Measurements from ENCODE around the gene CKAP2L. TPM values are rescaled to one million over a fixed set of nuclear protein-coding genes. Genes with fewer than 3 reads are reported as not detected.
"Not testable (repeated sequence)": the region's sequence is repeated elsewhere in the genome, so short reads cannot be mapped to it uniquely, and the experiment has no call there.

CKAP2L gene
- total RNA-seq, 1 experiment from 2014 or later: 42.5 TPM

DNA sequence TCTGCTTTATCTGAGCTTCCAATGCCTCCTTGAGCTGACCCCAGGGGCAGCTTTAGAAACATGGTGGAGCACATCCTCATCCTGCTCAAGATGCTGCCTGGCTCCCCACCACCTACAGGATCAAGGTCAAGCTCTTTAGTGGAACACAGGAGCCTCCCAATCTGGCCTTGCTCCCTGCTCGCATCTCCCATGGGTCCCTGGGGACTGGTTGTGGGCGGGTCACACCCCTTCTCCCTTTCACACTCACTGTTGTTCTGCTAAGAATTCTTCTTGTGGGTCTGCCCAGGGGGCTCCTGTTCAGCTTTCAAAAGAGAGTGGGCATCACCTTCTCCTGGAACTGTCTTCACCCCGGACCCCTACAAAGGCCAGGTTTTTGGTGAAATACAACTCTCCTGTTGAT, 51.9 kb downstream of the CKAP2L start:
- peaks cover 25% of the 10 kb centered on the region for H3K4me1 Mint-ChIP-seq (ENCODE audit: low read depth, unreplicated experiment)
- H3K4me3 Mint-ChIP-seq (ENCODE audit: low read depth, unreplicated experiment): no peak overlapping the region
- H3K27ac Mint-ChIP-seq (ENCODE audit: unreplicated experiment): no peak overlapping the region
- TF ChIP-seq, protein P1, sequence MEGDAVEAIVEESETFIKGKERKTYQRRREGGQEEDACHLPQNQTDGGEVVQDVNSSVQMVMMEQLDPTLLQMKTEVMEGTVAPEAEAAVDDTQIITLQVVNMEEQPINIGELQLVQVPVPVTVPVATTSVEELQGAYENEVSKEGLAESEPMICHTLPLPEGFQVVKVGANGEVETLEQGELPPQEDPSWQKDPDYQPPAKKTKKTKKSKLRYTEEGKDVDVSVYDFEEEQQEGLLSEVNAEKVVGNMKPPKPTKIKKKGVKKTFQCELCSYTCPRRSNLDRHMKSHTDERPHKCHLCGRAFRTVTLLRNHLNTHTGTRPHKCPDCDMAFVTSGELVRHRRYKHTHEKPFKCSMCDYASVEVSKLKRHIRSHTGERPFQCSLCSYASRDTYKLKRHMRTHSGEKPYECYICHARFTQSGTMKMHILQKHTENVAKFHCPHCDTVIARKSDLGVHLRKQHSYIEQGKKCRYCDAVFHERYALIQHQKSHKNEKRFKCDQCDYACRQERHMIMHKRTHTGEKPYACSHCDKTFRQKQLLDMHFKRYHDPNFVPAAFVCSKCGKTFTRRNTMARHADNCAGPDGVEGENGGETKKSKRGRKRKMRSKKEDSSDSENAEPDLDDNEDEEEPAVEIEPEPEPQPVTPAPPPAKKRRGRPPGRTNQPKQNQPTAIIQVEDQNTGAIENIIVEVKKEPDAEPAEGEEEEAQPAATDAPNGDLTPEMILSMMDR (IDR thresholded peaks at IDR 0.05; ENCODE audit: unreplicated experiment): no peak
- CTCF ChIA-PET: no interaction called here
- H3K27me3 Mint-ChIP-seq (ENCODE audit: unreplicated experiment): no peaks in the 10 kb centered on the region
- DNase-seq: no peak
- H3K36me3 Mint-ChIP-seq (ENCODE audit: insufficient read depth, unreplicated experiment): no peaks in the 10 kb centered on the region
- intact Hi-C loops (cut with micrococcal nuclease; ENCODE audit: unreplicated experiment): no loop called here
- H3K9me3 Mint-ChIP-seq (ENCODE audit: low read depth, unreplicated experiment): no peaks in the 10 kb centered on the region
- no TSS peak for BruUV-seq (replicated peaks)

DNA sequence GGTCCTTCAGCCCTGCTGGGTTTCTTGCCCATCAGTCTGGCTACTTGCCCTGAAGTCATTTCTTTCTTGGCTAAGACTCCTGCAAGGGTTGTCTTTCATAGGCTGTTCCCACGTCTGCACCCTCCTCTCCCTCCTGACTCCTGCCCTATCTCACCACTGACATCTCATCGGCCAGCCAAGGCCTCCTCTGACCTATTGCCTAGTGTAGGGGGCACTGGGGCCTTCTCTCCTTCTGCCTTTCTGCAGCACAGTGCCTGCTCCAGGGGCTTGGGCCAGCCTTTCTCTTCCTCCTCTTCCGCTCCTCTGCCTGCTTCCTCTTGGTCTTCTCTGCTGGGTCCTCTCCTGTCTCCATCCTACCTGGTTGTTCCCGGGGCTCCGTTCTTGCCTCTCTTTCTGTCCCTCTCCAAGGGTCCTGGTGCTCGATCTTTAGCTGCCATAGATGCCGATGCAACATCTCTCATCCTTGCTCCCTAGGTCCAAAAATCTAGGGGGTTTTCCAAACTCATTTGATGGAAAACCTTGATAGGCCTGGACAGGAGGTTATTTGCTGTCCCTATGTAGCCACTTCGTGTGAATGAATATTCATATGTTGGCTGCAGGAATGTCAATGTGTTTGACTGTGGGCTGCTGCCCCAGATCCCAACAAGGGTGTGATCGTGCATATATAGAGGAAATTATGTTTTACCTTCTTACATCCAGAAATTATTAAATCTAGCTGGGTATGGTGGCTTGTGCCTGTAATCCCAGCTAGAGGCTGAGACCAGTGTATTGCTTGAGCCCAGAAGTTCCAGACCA, 53.3 kb downstream of the CKAP2L start:
- intact Hi-C loops (cut with micrococcal nuclease; ENCODE audit: unreplicated experiment): no loop called here
- no peaks in the 10 kb centered on the region for H3K9me3 Mint-ChIP-seq (ENCODE audit: low read depth, unreplicated experiment)
- BruUV-seq (replicated peaks): no TSS peak
- no peak for DNase-seq
- no peaks in the 10 kb centered on the region for H3K36me3 Mint-ChIP-seq (ENCODE audit: insufficient read depth, unreplicated experiment)
- no peak overlapping the region for H3K4me3 Mint-ChIP-seq (ENCODE audit: low read depth, unreplicated experiment)
- no peaks in the 10 kb centered on the region for H3K27me3 Mint-ChIP-seq (ENCODE audit: unreplicated experiment)
- H3K27ac Mint-ChIP-seq (ENCODE audit: unreplicated experiment): peak overlapping the region; percentile 1
- peaks cover 31% of the 10 kb centered on the region for H3K4me1 Mint-ChIP-seq (ENCODE audit: low read depth, unreplicated experiment)
- TF ChIP-seq, protein P1 (IDR thresholded peaks at IDR 0.05; ENCODE audit: unreplicated experiment): no peak
- CTCF ChIA-PET: no interaction called here

DNA sequence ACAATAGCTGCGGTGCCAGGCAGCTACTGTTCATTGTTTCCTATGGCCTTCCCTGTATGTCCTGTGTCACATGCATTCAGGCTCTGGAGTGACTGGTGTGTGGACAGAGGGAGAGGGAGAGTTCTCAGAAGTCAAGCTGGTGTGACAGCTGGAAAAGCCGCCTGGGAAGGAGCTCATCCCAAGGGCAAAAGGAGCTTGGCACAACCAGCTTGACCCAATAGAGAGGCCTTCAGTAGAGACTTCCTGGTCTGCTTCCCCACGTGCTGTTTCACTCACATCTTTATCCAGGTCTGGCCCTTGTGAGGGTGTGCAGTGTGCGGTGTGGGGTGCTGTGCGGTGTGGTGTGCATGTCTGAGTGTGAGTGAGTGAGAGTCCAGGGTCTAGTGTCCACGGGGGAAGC, 54.7 kb downstream of the CKAP2L start:
- intact Hi-C loops (cut with micrococcal nuclease; ENCODE audit: unreplicated experiment): no loop called here

DNA sequence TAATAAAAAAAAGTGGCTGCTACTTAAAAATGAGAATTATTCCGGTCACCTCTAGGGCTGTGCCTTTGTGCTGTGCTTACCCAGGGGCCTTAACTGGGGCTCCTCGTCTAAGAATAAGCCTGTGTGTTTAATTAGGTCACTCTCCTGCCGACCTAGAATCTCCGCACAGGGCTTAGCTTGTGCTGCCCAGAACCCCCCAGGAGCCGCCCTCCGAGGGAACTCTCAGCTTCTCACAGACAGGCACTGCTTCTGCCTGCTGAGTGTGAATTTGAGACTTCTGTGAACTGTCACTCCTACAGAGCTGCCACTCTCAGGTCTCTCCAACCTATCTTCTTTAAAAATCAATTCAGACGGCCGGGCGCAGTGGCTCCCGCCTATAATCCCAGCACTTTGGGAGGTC, 55.4 kb downstream of the CKAP2L start:
- Mint-ChIP-seq H3K4me1 (ENCODE audit: low read depth, unreplicated experiment) (peaks cover 25% of the 10 kb centered on the region), H3K9me3 (ENCODE audit: low read depth, unreplicated experiment) (no peaks in the 10 kb centered on the region), H3K27me3 (ENCODE audit: unreplicated experiment) (no peaks in the 10 kb centered on the region), H3K27ac (ENCODE audit: unreplicated experiment) (no peak overlapping the region), H3K4me3 (ENCODE audit: low read depth, unreplicated experiment) (no peak overlapping the region), H3K36me3 (ENCODE audit: insufficient read depth, unreplicated experiment) (no peaks in the 10 kb centered on the region)
- no peak for DNase-seq
- intact Hi-C loops (cut with micrococcal nuclease; ENCODE audit: unreplicated experiment): no loop called here
- BruUV-seq (replicated peaks): no TSS peak
- CTCF ChIA-PET: no interaction called here
- TF ChIP-seq, protein P1 (IDR thresholded peaks at IDR 0.05; ENCODE audit: unreplicated experiment): no peak

More for the DNA sequence above, 54.7 kb downstream of the CKAP2L start:
- Mint-ChIP-seq H3K4me3 (ENCODE audit: low read depth, unreplicated experiment) (no peak overlapping the region), H3K27ac (ENCODE audit: unreplicated experiment) (no peak overlapping the region), H3K9me3 (ENCODE audit: low read depth, unreplicated experiment) (no peaks in the 10 kb centered on the region), H3K36me3 (ENCODE audit: insufficient read depth, unreplicated experiment) (no peaks in the 10 kb centered on the region), H3K27me3 (ENCODE audit: unreplicated experiment) (no peaks in the 10 kb centered on the region), H3K4me1 (ENCODE audit: low read depth, unreplicated experiment) (peaks cover 30% of the 10 kb centered on the region)
- no peak for DNase-seq
- TF ChIP-seq, protein P1 (IDR thresholded peaks at IDR 0.05; ENCODE audit: unreplicated experiment): no peak
- BruUV-seq (replicated peaks): no TSS peak
- CTCF ChIA-PET: no interaction called here

DNA sequence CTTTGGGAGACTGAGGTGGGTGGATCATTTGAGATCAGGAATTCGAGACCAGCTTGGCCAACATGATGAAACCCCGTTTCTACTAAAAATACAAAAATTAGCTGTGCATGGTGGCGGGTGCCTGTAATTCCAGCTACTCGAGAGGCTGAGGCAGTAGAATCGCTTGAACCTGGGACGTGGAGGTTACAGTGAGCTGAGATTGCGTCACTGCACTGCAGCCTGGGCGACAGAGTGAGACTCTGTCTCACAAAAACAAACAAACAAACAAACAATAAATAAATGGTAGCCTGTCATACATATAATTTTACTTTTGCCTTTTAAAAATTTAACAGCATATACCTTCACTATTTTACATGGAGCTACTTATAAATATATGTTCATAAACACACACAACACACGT, 57.5 kb downstream of the CKAP2L start:
- DNase-seq; H3K36me3 Mint-ChIP-seq (ENCODE audit: insufficient read depth, unreplicated experiment); H3K9me3 Mint-ChIP-seq (ENCODE audit: low read depth, unreplicated experiment); BruUV-seq (replicated peaks); H3K4me3 Mint-ChIP-seq (ENCODE audit: low read depth, unreplicated experiment); CTCF ChIA-PET; intact Hi-C loops (cut with micrococcal nuclease; ENCODE audit: unreplicated experiment); H3K27ac Mint-ChIP-seq (ENCODE audit: unreplicated experiment); H3K27me3 Mint-ChIP-seq (ENCODE audit: unreplicated experiment): not testable (repeated sequence)
- peaks cover 19% of the 10 kb centered on the region for H3K4me1 Mint-ChIP-seq (ENCODE audit: low read depth, unreplicated experiment)
